OCI-LY7 (cell line): ENCODE results near the gene PYGB.

Source experiments
- CTCF ChIP-seq: fragments of 200-600 bp; sonication (generic); conservative IDR thresholded peaks from 2 replicates; pipeline ENCODE4 v1.5.1; 2014; ENCODE audit warnings: mild to moderate bottlenecking, antibody characterized with exemption, low read length, moderate library complexity, mixed read lengths
- EZH2phosphoT487 ChIP-seq: fragments of 200-600 bp; sonication (generic); IDR thresholded peaks from 2 replicates; pipeline ENCODE4 v1.6.1; 2018; ENCODE audit warnings: low read depth, borderline replicate concordance, mild to moderate bottlenecking, mixed run types, antibody characterized with exemption, low read length, moderate library complexity, mixed read lengths

- TF ChIP-seq CTCF (no peak), EZH2phosphoT487 (no peak)
Measured at GRCh38 chr20:25242231-25242630, 5.7 kb upstream of the PYGB start.
